Bronchial epithelial cell (primary cell): ENCODE results near the gene EIPR1. TPM values are rescaled to one million over a fixed set of nuclear protein-coding genes. Genes with fewer than 3 reads are reported as not detected.

Experiments
- DNase-seq: peaks from one replicate; pipeline ENCODE4 v3.0.0-alpha.2; 2010; ENCODE audit warnings: low read depth
- FAIRE-seq: peaks from 2 replicates; lab custom pipeline; 2011; peaks lifted over from hg19 to GRCh38; lab: Jason Lieb, UNC
- H3K27me3 ChIP-seq: 2 replicates; pipeline ENCODE4 v1.5.1; 2011; ENCODE audit warnings: low read length; ENCODE audit not compliant: control insufficient read depth, insufficient read depth
- H3K36me3 ChIP-seq: 2 replicates; pipeline ENCODE4 v1.5.1; 2011; ENCODE audit warnings: low read length; ENCODE audit not compliant: control insufficient read depth, insufficient read depth
- H3K4me3 ChIP-seq: 2 replicates; pipeline ENCODE4 v1.5.1; 2011; ENCODE audit warnings: mild to moderate bottlenecking, low read depth, low read length, control low read depth
- CTCF ChIP-seq: IDR thresholded peaks from 2 replicates; pipeline ENCODE4 v1.5.1; 2011; ENCODE audit warnings: mild to moderate bottlenecking, moderate library complexity, low read length, control low read depth, inconsistent platforms; ENCODE audit not compliant: insufficient read depth, severe bottlenecking
- total RNA-seq: library from RNA; depleted of rRNA; stranded (reverse); fragments of >200 nt; gene quantifications from 2 replicates; pipeline ENCODE4 v1.2.1, GENCODE V29; 2014

The EIPR1 gene
- total RNA-seq, 1 donor from 2014 or later, result 44.5 TPM

GRCh38 chr2:3316456-3317276 is 61.0 kb downstream of the EIPR1 start:
- H3K36me3 ChIP-seq, result peaks cover 2% of the 10 kb centered on the region
- peak; percentile 60 for FAIRE-seq
- no peak overlapping the region for H3K4me3 ChIP-seq
- TF ChIP-seq CTCF, result no peak
- H3K27me3 ChIP-seq, result no peaks in the 10 kb centered on the region
- DNase-seq, result no peak

GRCh38 chr2:3314626-3315025 is 63.0 kb downstream of the EIPR1 start:
- H3K27me3 ChIP-seq, result no peaks in the 10 kb centered on the region
- TF ChIP-seq CTCF, result no peak
- DNase-seq (no peak), FAIRE-seq (no peak)
- H3K36me3 ChIP-seq, result peaks cover 2% of the 10 kb centered on the region
- H3K4me3 ChIP-seq, result no peak overlapping the region

- no peak for DNase-seq
- Histone ChIP-seq H3K36me3 (peaks cover 2% of the 10 kb centered on the region), H3K4me3 (no peak overlapping the region), H3K27me3 (no peaks in the 10 kb centered on the region)
- FAIRE-seq, result no peak
- no peak for TF ChIP-seq CTCF
Observed at GRCh38 chr2:3313781-3314375, 63.7 kb downstream of the EIPR1 start.

GRCh38 chr2:3312576-3313345 is 64.9 kb downstream of the EIPR1 start:
- FAIRE-seq (no peak), DNase-seq (no peak)
- no peaks in the 10 kb centered on the region for H3K36me3 ChIP-seq
- no peak for TF ChIP-seq CTCF
- H3K27me3 ChIP-seq, result no peaks in the 10 kb centered on the region
- H3K4me3 ChIP-seq, result no peak overlapping the region

- Histone ChIP-seq H3K36me3 (no peaks in the 10 kb centered on the region), H3K4me3 (no peak overlapping the region), H3K27me3 (no peaks in the 10 kb centered on the region)
- no peak for TF ChIP-seq CTCF
- FAIRE-seq (no peak), DNase-seq (no peak)
Observed at GRCh38 chr2:3311601-3312000, 66.0 kb downstream of the EIPR1 start.
